ENCODE measurements around the gene HMCN1. TPM values are rescaled to one million over a fixed set of nuclear protein-coding genes. Genes with fewer than 3 reads are reported as not detected.

Gene HMCN1
- total RNA-seq, 2 experiments from 2014 or later, result 0.07 to 0.21 TPM

DNA sequence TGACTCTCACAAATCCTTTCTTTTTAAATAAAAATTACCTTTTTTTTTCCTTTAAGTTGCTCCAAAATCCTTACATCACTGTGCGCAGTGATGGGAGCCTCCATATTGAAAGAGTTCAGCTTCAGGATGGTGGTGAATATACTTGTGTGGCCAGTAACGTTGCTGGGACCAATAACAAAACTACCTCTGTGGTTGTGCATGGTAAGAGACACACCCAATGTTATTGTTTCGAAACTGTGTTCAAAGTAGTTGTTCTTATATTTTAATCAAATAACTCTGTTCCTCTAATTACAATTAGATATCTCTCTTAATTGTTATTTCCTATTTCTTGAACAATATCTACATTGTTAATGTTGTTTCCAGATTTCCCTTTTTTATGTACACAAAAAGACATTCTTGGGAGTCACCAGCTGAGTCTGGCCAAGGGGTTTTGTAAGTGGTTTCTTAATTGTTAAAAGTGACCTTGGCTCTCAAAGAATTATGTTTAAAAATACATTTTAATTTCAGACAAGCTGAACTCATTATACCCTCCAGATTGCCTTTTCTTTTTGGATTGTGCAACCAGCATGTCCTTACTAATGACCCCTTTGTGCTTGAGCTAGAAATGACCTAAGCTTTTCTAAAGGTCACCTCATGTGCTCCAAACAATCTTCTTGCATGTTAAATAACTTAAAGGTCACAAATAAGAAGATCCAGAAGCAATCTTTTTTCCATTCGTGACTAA lies 250.1 kb downstream of the HMCN1 start:
- Mint-ChIP-seq H3K4me1 (peaks cover 14% of the 10 kb centered on the region), H3K4me3 (no peak overlapping the region), H3K27ac (no peak overlapping the region), H3K9me3 (no peaks in the 10 kb centered on the region), H3K27me3 (peaks cover 2% of the 10 kb centered on the region), H3K36me3 (ENCODE audit: low read depth) (no peaks in the 10 kb centered on the region)
- ChIA-PET POLR2A (no interaction called here), CTCF (no interaction called here)
- no peak for DNase-seq

DNA sequence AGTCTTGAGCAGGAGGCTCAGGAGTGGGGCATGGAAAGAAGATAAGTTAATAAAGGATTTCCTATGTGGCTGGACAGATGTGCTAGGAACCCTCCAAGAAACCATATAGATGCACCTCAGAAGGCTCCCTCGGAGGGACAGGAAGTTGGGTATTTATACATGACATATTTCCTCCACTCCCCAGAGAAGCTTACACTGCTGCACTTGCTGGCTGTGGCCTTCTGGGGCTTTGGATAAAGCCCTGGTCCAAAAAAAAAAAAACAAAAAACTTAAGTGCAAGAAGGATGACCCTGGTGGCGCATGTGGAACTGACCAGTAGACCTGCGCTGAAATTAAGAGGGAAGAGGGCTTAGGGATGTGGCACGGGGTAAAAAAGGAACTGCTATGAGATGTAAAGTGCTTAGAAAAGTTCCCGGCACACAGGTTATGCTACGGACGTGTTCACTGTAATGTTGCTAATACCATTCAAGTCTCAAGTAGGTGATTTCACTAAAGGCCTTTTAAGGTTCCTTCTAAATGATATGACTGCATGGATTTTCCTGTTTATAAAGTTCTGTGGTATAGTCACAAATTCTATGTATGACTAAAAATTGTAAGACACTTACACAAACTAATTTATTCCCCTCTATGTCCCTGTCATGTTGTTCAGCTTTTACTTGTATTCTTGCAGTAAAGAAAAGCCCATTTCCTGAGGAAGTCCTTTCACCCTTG lies 253.6 kb downstream of the HMCN1 start:
- Mint-ChIP-seq H3K27me3 (peaks cover 2% of the 10 kb centered on the region), H3K9me3 (no peaks in the 10 kb centered on the region), H3K27ac (peak overlapping the region; percentile 85), H3K4me1 (peaks cover 14% of the 10 kb centered on the region), H3K4me3 (no peak overlapping the region), H3K36me3 (ENCODE audit: low read depth) (no peaks in the 10 kb centered on the region)
- DNase-seq, result no peak
- ChIA-PET CTCF (interaction anchor here (0.8 kb wide), 1 partner anchor 55 kb away, joined by 3 read pairs; no protein-coding TSS in a partner anchor), POLR2A (no interaction called here)

DNA sequence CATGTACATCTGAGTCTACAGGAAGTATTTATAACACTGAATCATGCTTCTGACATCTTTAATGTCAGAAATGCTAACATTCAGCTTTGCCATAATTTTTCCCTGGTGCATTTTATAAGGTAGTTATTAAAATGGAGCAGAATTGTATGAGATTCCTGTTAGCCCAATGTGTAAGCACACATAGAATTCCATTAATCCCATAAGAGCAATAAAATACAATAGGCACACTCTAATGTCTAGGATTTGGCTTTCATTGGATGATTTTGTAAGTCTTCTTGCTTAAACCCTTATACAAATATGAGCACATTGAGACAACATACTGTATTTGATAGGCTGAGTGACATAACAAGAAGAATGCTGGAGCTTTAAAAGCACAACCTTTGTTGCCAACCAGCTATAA lies 256.4 kb downstream of the HMCN1 start:
- H3K36me3 Mint-ChIP-seq (ENCODE audit: low read depth), result no peaks in the 10 kb centered on the region
- H3K9me3 Mint-ChIP-seq, result no peaks in the 10 kb centered on the region
- H3K4me1 Mint-ChIP-seq, result peaks cover 14% of the 10 kb centered on the region
- H3K4me3 Mint-ChIP-seq, result no peak overlapping the region
- ChIA-PET CTCF (no interaction called here), POLR2A (no interaction called here)
- H3K27me3 Mint-ChIP-seq, result peaks cover 2% of the 10 kb centered on the region
- no peak overlapping the region for H3K27ac Mint-ChIP-seq
- no peak for DNase-seq

DNA sequence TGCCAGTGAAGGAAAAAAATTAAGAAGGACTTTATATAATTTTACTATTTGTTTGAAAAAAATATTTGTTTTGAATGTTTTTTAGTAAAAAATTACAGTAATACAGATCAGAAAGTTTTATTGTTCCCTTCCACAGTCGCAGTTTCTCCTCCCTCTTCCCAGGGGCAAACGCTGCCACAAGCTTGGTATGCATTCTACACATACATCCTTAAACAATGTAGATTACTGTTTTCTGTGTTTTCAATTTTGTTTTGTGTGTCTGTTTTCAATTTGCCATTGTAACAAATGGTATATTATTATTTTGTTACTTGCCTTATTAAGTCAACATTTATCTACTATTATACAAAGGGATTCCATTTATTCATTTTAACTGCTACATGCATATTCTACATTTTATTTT lies 257.1 kb downstream of the HMCN1 start:
- POLR2A ChIA-PET, result no interaction called here
- H3K4me1 Mint-ChIP-seq, result peaks cover 14% of the 10 kb centered on the region
- H3K4me3 Mint-ChIP-seq, result no peak overlapping the region
- H3K36me3 Mint-ChIP-seq (ENCODE audit: low read depth), result no peaks in the 10 kb centered on the region
- CTCF ChIA-PET, result no interaction called here
- no peak for DNase-seq
- H3K27ac Mint-ChIP-seq, result no peak overlapping the region
- H3K9me3 Mint-ChIP-seq, result no peaks in the 10 kb centered on the region
- peaks cover 1% of the 10 kb centered on the region for H3K27me3 Mint-ChIP-seq

DNA sequence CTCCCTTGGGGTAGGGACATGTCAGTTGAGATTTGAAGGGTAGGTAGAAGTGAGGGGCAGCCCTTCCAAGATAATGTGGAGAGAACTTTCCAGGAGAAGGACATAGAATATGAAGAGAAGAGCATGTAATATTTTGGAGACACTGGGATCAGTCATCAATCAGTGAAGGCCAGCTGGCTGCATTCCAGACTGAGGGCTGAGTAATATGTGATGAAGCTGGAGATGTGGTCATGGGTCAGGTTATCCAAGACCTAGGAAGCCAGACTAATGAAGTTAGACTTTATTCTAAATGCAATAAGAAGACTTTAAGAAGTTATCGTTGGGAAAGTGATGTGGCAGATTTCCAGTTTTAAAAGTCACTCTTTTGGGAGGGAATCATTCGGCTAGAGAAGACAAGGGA lies 262.0 kb downstream of the HMCN1 start:
- Mint-ChIP-seq H3K9me3 (no peaks in the 10 kb centered on the region), H3K27ac (no peak overlapping the region), H3K36me3 (ENCODE audit: low read depth) (no peaks in the 10 kb centered on the region), H3K4me1 (no peaks in the 10 kb centered on the region), H3K27me3 (no peaks in the 10 kb centered on the region), H3K4me3 (no peak overlapping the region)
- CTCF ChIA-PET, result no interaction called here
- POLR2A ChIA-PET, result no interaction called here
- DNase-seq, result no peak

DNA sequence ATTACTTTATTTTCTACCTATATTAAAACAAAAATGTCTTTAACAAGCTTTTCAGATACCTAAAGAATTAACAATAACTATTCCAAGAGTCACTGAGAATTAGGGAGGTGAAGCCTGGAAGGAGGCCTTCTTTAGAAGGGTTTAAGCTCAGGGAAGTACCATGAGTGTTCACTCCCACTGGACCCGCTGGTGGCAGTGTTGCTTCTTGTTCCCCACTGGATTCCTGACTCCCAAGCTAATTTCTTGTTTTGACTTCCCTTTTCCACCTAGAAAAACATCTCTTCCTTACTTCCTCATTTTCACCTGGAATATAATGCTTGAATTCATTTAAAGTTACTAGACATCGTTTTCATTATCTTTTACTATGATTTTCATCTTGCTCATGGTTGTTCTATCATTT lies 264.2 kb downstream of the HMCN1 start:
- CTCF ChIA-PET, result no interaction called here

DNA sequence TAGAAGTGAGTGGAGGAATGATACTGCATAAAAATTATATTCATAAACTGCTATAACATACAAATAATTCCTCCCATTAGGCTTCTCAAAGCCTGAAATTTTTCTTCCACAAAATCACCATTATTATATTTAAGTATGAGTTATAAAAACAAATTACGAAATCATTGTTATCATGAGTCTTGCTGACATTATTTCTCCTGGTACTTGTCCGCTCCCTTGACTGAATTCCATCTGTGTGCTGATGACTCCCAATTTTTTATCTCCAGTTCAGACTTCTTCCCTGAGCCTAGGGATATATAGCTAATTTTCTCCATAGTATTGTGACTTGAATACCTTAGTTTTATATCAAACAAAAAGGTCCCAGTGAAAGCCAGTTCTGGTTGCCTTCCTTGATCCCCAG lies 268.2 kb downstream of the HMCN1 start:
- H3K27me3 Mint-ChIP-seq, result no peaks in the 10 kb centered on the region
- no peaks in the 10 kb centered on the region for H3K4me1 Mint-ChIP-seq
- no peaks in the 10 kb centered on the region for H3K9me3 Mint-ChIP-seq
- H3K27ac Mint-ChIP-seq, result no peak overlapping the region
- CTCF ChIA-PET, result no interaction called here
- H3K4me3 Mint-ChIP-seq, result no peak overlapping the region
- DNase-seq, result no peak
- POLR2A ChIA-PET, result no interaction called here
- no peaks in the 10 kb centered on the region for H3K36me3 Mint-ChIP-seq (ENCODE audit: low read depth)

More for the DNA sequence above, 264.2 kb downstream of the HMCN1 start:
- no peaks in the 10 kb centered on the region for H3K4me1 Mint-ChIP-seq
- no peaks in the 10 kb centered on the region for H3K9me3 Mint-ChIP-seq
- POLR2A ChIA-PET, result no interaction called here
- no peaks in the 10 kb centered on the region for H3K36me3 Mint-ChIP-seq (ENCODE audit: low read depth)
- DNase-seq, result no peak
- H3K27ac Mint-ChIP-seq, result no peak overlapping the region
- H3K27me3 Mint-ChIP-seq, result no peaks in the 10 kb centered on the region
- H3K4me3 Mint-ChIP-seq, result no peak overlapping the region

DNA sequence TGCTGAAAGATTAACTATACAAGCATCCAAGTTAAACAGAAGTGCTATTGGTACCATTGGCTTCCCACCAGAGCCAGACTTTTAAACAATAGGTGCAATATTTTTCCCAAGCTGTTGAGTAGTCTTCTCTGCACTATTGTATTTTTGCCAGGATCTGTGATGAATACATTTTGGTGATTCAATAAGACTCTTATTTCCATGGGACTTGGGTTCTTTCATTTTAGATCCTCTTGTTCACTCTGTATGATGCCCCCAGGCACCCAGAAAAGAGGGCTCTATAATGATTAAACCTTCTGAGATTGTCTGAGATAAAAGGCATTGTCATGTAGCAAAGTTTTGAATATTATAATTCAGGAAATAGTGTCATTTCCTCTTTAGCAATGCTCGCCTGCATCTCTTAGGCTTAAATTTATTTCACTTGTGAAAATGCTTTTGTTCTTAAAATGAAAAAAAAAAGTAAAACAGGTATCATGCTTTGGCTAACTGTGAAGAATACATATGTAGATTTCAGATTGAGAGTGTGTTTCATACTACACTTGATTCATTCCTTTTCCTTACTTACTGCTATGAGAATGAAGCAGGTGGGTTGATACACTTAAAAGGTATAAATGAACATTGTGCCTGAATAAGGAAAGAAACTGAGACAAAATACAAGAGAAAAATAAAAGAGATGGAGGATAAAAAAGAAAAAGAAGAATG lies 275.0 kb downstream of the HMCN1 start:
- ChIA-PET CTCF (no interaction called here), POLR2A (no interaction called here)
- H3K27ac Mint-ChIP-seq, result peak overlapping the region; percentile 0
- no peaks in the 10 kb centered on the region for H3K27me3 Mint-ChIP-seq
- no peak overlapping the region for H3K4me3 Mint-ChIP-seq
- no peaks in the 10 kb centered on the region for H3K36me3 Mint-ChIP-seq (ENCODE audit: low read depth)
- peaks cover 8% of the 10 kb centered on the region for H3K4me1 Mint-ChIP-seq
- no peaks in the 10 kb centered on the region for H3K9me3 Mint-ChIP-seq
- no peak for DNase-seq

DNA sequence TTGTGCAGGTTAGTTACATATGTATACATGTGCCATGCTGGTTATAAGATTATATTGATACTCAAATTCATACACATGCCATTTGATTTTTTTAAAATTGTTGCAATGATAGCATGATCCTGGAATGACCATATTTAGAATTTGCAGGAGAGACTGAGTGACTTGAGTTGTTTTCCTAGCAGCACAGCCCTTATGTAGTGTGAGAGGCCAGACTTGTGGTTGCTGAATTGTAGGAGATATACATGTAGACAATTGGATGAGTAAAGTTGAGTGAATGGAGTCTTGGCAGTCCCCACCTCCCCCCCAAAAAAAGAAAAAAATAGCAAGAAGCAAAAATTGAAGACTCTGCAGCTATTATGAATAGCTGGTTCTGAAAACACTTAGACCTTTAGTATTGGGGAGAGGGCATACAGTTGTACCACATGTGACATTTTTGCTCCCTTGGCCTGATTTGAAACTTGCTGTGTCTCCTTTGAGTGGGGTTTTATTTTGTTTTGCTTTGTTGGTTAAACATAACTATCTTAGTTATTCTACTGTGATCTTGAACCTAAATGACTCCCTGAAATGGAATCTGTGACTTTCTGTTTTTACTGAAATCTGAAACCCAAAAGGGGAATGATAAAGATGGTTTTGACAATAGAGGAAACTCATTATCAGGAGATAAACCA lies 280.3 kb downstream of the HMCN1 start:
- Mint-ChIP-seq H3K36me3 (ENCODE audit: low read depth) (no peaks in the 10 kb centered on the region), H3K9me3 (no peaks in the 10 kb centered on the region), H3K4me3 (no peak overlapping the region), H3K27ac (no peak overlapping the region), H3K4me1 (peaks cover 2% of the 10 kb centered on the region), H3K27me3 (no peaks in the 10 kb centered on the region)
- no peak for DNase-seq
- POLR2A ChIA-PET, result no interaction called here
- CTCF ChIA-PET, result no interaction called here

DNA sequence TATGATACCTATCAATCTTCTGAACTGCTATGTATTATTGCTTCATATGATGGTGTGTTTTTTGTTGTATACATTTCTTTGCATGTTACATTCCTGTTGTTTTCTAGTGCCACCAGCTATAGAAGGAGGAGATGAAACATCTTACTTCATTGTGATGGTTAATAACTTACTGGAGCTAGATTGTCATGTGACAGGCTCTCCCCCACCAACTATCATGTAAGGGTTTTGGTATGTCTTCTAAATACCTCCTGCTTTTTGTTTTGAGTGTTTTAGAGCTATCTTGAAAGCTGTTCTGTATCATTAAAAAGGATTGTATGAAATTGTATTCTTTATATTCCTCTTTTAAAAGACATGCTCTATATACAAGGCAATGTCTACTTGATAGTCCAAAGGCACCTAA lies 282.7 kb downstream of the HMCN1 start:
- POLR2A ChIA-PET, result no interaction called here
- H3K4me1 Mint-ChIP-seq, result no peaks in the 10 kb centered on the region
- CTCF ChIA-PET, result no interaction called here
- no peaks in the 10 kb centered on the region for H3K27me3 Mint-ChIP-seq
- no peak overlapping the region for H3K4me3 Mint-ChIP-seq
- H3K9me3 Mint-ChIP-seq, result no peaks in the 10 kb centered on the region
- no peak overlapping the region for H3K27ac Mint-ChIP-seq
- no peaks in the 10 kb centered on the region for H3K36me3 Mint-ChIP-seq (ENCODE audit: low read depth)
- no peak for DNase-seq

DNA sequence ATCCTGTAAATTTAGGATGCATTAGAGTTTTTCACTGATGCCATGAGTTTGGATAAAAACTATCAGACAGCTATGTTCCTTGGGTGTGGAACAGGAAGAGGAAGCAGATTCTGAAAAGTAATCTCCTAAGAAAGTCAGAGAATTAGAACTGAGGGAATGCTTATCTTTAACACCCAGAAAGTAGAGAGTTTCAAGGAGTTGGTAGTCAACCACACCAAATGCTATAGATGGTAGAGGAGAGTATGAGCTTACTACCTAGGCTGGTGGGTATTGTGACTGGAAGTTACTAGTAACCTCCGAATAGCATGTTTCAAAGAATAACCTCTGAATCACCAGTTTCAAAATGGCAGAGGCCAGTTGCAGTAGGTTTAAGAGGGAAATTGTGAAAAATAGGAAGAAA lies 288.0 kb downstream of the HMCN1 start:
- ChIA-PET CTCF (no interaction called here), POLR2A (no interaction called here)
- no peak for DNase-seq
- Mint-ChIP-seq H3K27me3 (no peaks in the 10 kb centered on the region), H3K27ac (no peak overlapping the region), H3K4me3 (no peak overlapping the region), H3K36me3 (ENCODE audit: low read depth) (no peaks in the 10 kb centered on the region), H3K9me3 (no peaks in the 10 kb centered on the region), H3K4me1 (no peaks in the 10 kb centered on the region)

DNA sequence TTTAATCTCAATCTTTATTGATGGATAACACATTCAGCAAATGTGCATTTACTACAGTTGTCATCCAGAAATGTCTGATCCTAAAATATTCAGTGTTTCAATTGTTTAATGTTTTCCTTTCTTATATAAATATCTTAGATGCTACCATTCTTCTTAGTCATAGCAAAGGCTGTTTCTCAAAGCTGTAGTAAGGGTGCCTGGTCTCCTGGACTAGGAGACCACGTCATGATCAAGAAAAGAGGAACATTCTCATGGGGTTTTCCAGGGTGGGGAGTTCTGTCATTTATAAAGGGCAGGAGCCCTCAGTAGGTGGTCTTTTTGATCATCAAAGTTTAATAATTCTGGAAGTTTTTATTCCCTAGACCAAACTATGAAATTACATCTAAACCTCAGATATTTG lies 292.8 kb downstream of the HMCN1 start:
- ChIA-PET CTCF (no interaction called here), POLR2A (no interaction called here)
- Mint-ChIP-seq H3K27me3 (peaks cover 2% of the 10 kb centered on the region), H3K4me1 (no peaks in the 10 kb centered on the region), H3K4me3 (no peak overlapping the region), H3K27ac (no peak overlapping the region), H3K9me3 (peaks cover 4% of the 10 kb centered on the region), H3K36me3 (ENCODE audit: low read depth) (no peaks in the 10 kb centered on the region)
- DNase-seq, result no peak

DNA sequence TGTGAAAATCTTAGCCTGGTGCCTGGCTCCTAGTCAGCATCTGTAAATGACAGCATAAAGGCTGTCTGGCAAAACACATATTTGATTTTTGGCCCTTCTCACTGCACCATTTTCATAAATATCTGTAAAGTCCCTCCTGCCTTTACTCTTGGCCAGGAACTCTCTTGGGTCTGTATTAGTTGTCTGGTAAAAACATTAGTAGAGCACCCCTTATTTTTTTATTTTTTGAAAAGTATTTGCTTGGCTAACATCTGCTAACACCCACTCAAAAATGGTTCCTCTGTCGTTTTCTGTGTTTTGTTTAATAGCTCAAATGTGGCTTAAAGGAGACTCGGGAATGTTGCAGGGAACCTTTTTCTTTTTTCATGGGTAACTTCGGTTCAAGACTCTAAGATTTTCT lies 293.4 kb downstream of the HMCN1 start:
- Mint-ChIP-seq H3K27ac (no peak overlapping the region), H3K4me1 (no peaks in the 10 kb centered on the region), H3K36me3 (ENCODE audit: low read depth) (no peaks in the 10 kb centered on the region), H3K4me3 (no peak overlapping the region), H3K27me3 (peaks cover 2% of the 10 kb centered on the region), H3K9me3 (peaks cover 7% of the 10 kb centered on the region)
- POLR2A ChIA-PET, result no interaction called here
- DNase-seq, result no peak
- CTCF ChIA-PET, result no interaction called here

Data from activated CD4-positive, alpha-beta T cell treated with anti-CD3 and anti-CD28 coated beads, Interleukin-2, amount 10 ng/mL, durations not matched to agents 7 days and 5 days (primary cell).